MCF 10A (cell line): ENCODE measurements around the gene RAPGEFL1. TPM values are rescaled to one million over a fixed set of nuclear protein-coding genes. Genes with fewer than 3 reads are reported as not detected.

Experiments
- BruUV-seq: library from RNA; stranded (reverse); fragments of 400-500 nt; replicated peaks from 2 replicates; lab custom pipeline; 2021; lab: Mats Ljungman, UMichigan
- CTCF ChIA-PET: fragments of 300-600 bp; sonication (Branson Sonifier 250); formaldehyde crosslinking; extraction: SDS; loops from one replicate; lab custom pipeline; 2021; ENCODE audit warnings: antibody characterized with exemption, inconsistent platforms; lab: Yijun Ruan, JAX
- POLR2A ChIA-PET: fragments of 300-600, 350-650 bp; sonication (Branson Sonifier 250); formaldehyde crosslinking; extraction: SDS; loops from one replicate; lab custom pipeline; 2020; ENCODE audit warnings: antibody characterized with exemption, inconsistent platforms; lab: Yijun Ruan, JAX
- DNase-seq: peaks from one replicate; pipeline ENCODE4 v3.0.0-alpha.2; 2018; ENCODE audit not compliant: unreplicated experiment
- H3K27ac Mint-ChIP-seq: one replicate; pipeline ENCODE4 v1.8.0; 2022; ENCODE audit warnings: mild to moderate bottlenecking, low read depth, mixed read lengths; ENCODE audit not compliant: unreplicated experiment
- H3K27me3 Mint-ChIP-seq: one replicate; pipeline ENCODE4 v1.8.0; 2022; ENCODE audit warnings: mixed read lengths; ENCODE audit not compliant: insufficient read depth, unreplicated experiment
- H3K36me3 Mint-ChIP-seq: one replicate; pipeline ENCODE4 v1.8.0; 2022; ENCODE audit warnings: mild to moderate bottlenecking, moderate library complexity, mixed read lengths; ENCODE audit not compliant: insufficient read depth, unreplicated experiment
- H3K4me1 Mint-ChIP-seq: one replicate; pipeline ENCODE4 v1.8.0; 2022; ENCODE audit warnings: mixed read lengths; ENCODE audit not compliant: insufficient read depth, unreplicated experiment
- H3K4me3 Mint-ChIP-seq: one replicate; pipeline ENCODE4 v1.8.0; 2022; ENCODE audit warnings: mild to moderate bottlenecking, moderate library complexity, mixed read lengths; ENCODE audit not compliant: unreplicated experiment
- H3K9me3 Mint-ChIP-seq: one replicate; pipeline ENCODE4 v1.8.0; 2022; ENCODE audit warnings: mixed read lengths; ENCODE audit not compliant: unreplicated experiment
- intact Hi-C: fragments of 100-400 bp; cut with micrococcal nuclease; formaldehyde crosslinking; loops from 2 replicates; pipeline ENCODE4 v1.14.1; 2022
- total RNA-seq: library from RNA; stranded (reverse); gene quantifications from 2 replicates; pipeline ENCODE4 v1.2.3, GENCODE V29; 2022
- TF ChIP-seq, protein P1 (sequence below): fragments of 200-600 bp; IDR thresholded peaks from one replicate; pipeline ENCODE4 v1.8.0; 2022; ENCODE audit warnings: antibody characterized with exemption, mild to moderate bottlenecking; ENCODE audit not compliant: unreplicated experiment

The RAPGEFL1 gene
- total RNA-seq, 1 experiment from 2014 or later: 5.6 TPM

DNA sequence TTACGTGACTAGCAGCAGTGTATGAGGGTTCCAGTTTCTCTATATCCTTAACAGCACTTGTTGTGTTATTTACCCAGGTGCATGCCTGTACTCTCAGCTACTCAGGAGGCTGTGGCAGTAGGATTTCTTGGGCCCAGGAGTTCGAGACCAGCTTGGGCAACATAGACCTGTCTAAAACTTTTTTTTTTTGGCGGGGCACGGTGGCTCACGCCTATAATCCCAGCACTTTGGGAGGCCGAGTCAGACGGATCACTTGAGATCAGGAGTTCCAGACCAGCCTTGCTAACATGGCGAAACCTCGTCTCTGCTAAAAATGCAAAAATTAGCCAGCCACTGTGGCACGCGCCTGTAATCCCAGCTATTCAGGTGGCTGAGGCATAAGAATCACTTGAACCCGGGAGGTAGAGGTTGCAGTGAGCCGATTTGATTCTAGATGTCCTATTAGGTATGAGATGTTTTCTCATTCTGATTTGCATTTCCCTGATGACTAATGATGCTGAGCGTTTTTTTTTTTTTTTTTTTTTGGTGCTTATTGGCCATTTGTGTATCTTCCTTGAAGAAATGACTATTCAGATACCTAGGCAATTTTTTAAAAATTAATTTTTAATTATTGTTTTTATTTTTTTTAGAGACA is 23.6 kb upstream of the RAPGEFL1 start:
- POLR2A ChIA-PET: interaction anchor here (0.8 to 0.9 kb wide), 2 partner anchors 13 to 117 kb away, joined by 6 read pairs; partner anchors contain the start of gene CASC3

DNA sequence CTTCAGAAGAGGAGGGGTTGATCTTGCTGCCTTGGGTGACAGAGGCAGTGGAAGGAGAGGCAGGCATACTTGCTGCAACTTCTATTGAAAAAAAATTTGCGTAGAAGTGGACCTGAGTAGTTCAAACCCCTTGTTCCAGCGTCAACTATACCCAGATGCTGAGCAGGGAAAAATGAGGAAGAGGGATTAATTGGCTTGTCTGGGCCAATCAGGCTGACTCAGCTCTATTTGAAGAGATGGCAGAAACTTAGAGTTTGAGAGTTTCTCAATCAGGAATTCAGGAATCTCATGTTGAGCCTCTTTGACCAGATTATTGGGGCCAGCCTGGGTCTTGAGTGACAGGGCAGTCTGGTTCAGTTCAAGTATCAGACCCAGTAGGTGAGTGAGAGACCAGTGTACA is 19.3 kb upstream of the RAPGEFL1 start:
- Mint-ChIP-seq H3K4me3 (no peak overlapping the region), H3K27ac (no peak overlapping the region), H3K27me3 (no peaks in the 10 kb centered on the region), H3K4me1 (no peaks in the 10 kb centered on the region), H3K9me3 (no peaks in the 10 kb centered on the region), H3K36me3 (peaks cover 81% of the 10 kb centered on the region)
- CTCF ChIA-PET: interaction anchor here (0.6 to 1.1 kb wide), 2 partner anchors 11 to 126 kb away, joined by 3 to 4 read pairs; no protein-coding TSS in a partner anchor
- no TSS peak for BruUV-seq
- no peak for DNase-seq
- intact Hi-C loops: no loop called here
- POLR2A ChIA-PET: interaction anchor here (0.9 to 2.3 kb wide), 3 partner anchors 9 to 18 kb away, joined by 3 to 8 read pairs (median 3); partner anchors contain the start of gene CASC3
- TF ChIP-seq, protein P1, sequence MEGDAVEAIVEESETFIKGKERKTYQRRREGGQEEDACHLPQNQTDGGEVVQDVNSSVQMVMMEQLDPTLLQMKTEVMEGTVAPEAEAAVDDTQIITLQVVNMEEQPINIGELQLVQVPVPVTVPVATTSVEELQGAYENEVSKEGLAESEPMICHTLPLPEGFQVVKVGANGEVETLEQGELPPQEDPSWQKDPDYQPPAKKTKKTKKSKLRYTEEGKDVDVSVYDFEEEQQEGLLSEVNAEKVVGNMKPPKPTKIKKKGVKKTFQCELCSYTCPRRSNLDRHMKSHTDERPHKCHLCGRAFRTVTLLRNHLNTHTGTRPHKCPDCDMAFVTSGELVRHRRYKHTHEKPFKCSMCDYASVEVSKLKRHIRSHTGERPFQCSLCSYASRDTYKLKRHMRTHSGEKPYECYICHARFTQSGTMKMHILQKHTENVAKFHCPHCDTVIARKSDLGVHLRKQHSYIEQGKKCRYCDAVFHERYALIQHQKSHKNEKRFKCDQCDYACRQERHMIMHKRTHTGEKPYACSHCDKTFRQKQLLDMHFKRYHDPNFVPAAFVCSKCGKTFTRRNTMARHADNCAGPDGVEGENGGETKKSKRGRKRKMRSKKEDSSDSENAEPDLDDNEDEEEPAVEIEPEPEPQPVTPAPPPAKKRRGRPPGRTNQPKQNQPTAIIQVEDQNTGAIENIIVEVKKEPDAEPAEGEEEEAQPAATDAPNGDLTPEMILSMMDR: no peak

More for the DNA sequence above, 23.6 kb upstream of the RAPGEFL1 start:
- no peak for DNase-seq
- Mint-ChIP-seq H3K4me1 (peaks cover 14% of the 10 kb centered on the region), H3K27ac (no peak overlapping the region), H3K4me3 (no peak overlapping the region), H3K36me3 (peaks cover 74% of the 10 kb centered on the region), H3K9me3 (no peaks in the 10 kb centered on the region), H3K27me3 (no peaks in the 10 kb centered on the region)
- CTCF ChIA-PET: interaction anchor here (0.5 to 1.0 kb wide), 3 partner anchors 14 to 108 kb away, joined by 3 read pairs; no protein-coding TSS in a partner anchor
- TF ChIP-seq, protein P1: no peak
- no TSS peak for BruUV-seq
- intact Hi-C loops: no loop called here

DNA sequence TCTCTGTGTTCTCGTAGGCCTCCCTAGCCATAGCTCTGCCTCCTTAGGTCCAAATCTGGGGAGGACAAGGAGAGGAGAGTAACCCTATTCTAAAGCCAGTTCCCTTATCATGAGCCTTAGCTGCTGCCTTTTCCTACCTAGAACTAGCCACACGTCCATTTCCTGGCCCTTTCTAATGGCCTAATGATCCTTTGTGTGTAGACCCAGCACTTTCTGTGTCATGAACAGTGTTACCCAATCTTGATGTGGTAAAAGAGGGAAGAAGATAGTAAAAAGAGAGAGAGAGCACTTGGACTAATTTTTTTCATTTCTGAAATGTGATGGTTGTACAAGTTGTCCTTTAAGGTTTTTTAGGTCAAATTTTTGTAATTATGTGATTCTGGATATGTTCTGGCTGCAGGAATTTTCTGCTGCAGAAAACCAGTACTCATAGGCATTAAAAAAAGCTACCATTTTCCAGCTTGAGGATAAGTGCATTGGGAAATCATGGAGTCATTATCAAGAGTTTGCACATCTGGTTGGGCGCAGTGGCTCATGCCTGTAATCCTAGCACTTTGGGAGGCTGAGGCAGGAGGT is 18.7 kb upstream of the RAPGEFL1 start:
- no peaks in the 10 kb centered on the region for H3K9me3 Mint-ChIP-seq
- H3K27me3 Mint-ChIP-seq: no peaks in the 10 kb centered on the region
- no peak for DNase-seq
- peaks cover 82% of the 10 kb centered on the region for H3K36me3 Mint-ChIP-seq
- intact Hi-C loops: no loop called here
- POLR2A ChIA-PET: interaction anchor here (0.7 to 2.3 kb wide), 4 partner anchors 10 to 1005 kb away, joined by 3 to 8 read pairs (median 4); partner anchors contain the start of gene CASC3
- CTCF ChIA-PET: interaction anchor here (0.5 to 1.1 kb wide), 5 partner anchors 9 to 133 kb away, joined by 3 to 6 read pairs (median 4); no protein-coding TSS in a partner anchor
- BruUV-seq: no TSS peak
- TF ChIP-seq, protein P1: no peak
- no peak overlapping the region for H3K4me3 Mint-ChIP-seq
- no peak overlapping the region for H3K27ac Mint-ChIP-seq
- no peaks in the 10 kb centered on the region for H3K4me1 Mint-ChIP-seq

DNA sequence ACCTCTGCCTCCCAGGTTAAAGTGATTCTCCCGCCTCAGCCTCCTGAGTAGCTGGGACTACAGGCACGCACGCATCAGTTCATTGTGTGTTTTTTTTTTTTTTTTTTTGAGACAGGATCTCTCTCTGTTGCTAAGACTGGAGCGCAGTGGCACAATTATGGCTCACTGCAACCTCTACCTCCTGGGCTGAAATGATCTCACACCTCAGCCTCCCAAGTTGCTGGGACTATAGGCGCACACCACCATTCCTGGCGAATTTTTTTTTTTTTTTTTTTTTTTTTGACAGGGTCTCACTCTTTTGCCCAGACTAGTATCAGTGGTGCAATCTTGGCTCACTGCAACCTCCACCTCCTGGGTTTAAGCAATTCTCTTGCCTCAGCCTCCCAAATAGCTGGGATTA is 17.8 kb upstream of the RAPGEFL1 start:
- intact Hi-C loops: no loop called here
- TF ChIP-seq, protein P1: no peak
- Mint-ChIP-seq H3K27me3 (no peaks in the 10 kb centered on the region), H3K36me3 (peaks cover 82% of the 10 kb centered on the region), H3K27ac (no peak overlapping the region), H3K4me1 (no peaks in the 10 kb centered on the region), H3K9me3 (no peaks in the 10 kb centered on the region), H3K4me3 (no peak overlapping the region)
- CTCF ChIA-PET: interaction anchor here (0.8 to 1.1 kb wide), 2 partner anchors 9 to 132 kb away, joined by 3 read pairs; no protein-coding TSS in a partner anchor
- DNase-seq: no peak
- POLR2A ChIA-PET: no interaction called here
- no TSS peak for BruUV-seq
